Thoracic aorta (tissue), 2 donors: ENCODE measurements around the gene MYH15. TPM values are rescaled to one million over a fixed set of nuclear protein-coding genes. Genes with fewer than 3 reads are reported as not detected.

Experiments
- ATAC-seq: fragments of 150-250 bp; one replicate; pipeline ENCODE4 v1.8.0; 2017; ENCODE audit warnings: low read depth; ENCODE audit not compliant: insufficient number of reproducible peaks, low FRiP score
- DNase-seq: peaks from one replicate; pipeline ENCODE4 v3.0.0-alpha.2; 2020; ENCODE audit warnings: low spot score
- H3K27ac ChIP-seq, 2 donors: fragments of 200-600 bp; sonication (generic); 1 replicate in 1 of 2; 2 replicates in 1 of 2; pipeline ENCODE4 v1.5.1; 2016; ENCODE audit warnings: mild to moderate bottlenecking in 2 of 2, moderate library complexity in 2 of 2
- H3K27me3 ChIP-seq: fragments of 200-600 bp; sonication (generic); replicated peaks from 2 replicates; pipeline ENCODE4 v1.6.0; 2016; ENCODE audit warnings: mild to moderate bottlenecking; ENCODE audit not compliant: insufficient read depth
- H3K36me3 ChIP-seq: fragments of 200-600 bp; sonication (generic); one replicate; pipeline ENCODE4 v1.5.1; 2016
- H3K4me1 ChIP-seq, 2 donors: fragments of 200-600 bp; sonication (generic); 1 replicate in 1 of 2; 2 replicates in 1 of 2; pipeline versions ENCODE4 v1.5.1 to v1.6.0; 2016; ENCODE audit warnings: low read depth in 2 of 2, mild to moderate bottlenecking in 1 of 2; ENCODE audit not compliant: control insufficient read depth in 1 of 2
- H3K4me3 ChIP-seq: fragments of 200-600 bp; sonication (generic); 2 replicates; pipeline ENCODE4 v1.5.1; 2016; ENCODE audit warnings: mild to moderate bottlenecking
- H3K9me3 ChIP-seq: fragments of 200-600 bp; sonication (generic); 2 replicates; pipeline ENCODE4 v1.5.1; 2016
- total RNA-seq, 2 donors: library from RNA; depleted of rRNA; stranded (reverse); fragments of >200 nt; gene quantifications; one replicate each; pipeline versions ENCODE4 v1.1.0 to v1.2.3, GENCODE V29; 2016
- TF ChIP-seq, protein P1 (sequence below): fragments of 200-600 bp; sonication (generic); IDR thresholded peaks from one replicate; pipeline ENCODE4 v1.5.1; 2019; ENCODE audit warnings: antibody characterized with exemption

MYH15 gene
- total RNA-seq, 2 donors from 2014 or later, result 0.14 TPM; not detected in 1

DNA sequence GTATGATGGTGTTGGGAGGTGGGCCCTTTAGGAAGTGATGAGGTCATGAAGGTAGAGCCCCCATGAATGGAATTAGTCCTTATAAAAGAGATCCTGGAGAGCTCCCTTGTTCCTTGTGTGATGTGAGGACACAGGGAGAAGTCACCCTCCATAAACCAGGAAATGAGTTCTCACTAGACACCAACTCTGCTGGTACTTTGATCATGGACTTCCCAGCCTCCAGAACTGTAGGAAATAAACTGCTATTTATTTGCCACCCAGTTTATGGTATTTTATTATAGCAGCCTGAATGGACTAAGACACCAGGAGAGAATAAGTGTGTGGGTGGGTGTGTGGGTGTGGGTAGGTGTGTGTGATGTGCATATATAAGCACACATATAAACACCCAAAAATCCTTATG, 71.9 kb downstream of the MYH15 start:
- no peaks in the 10 kb centered on the region for H3K36me3 ChIP-seq
- no peak for ATAC-seq
- H3K27ac ChIP-seq, result no peak overlapping the region
- no peaks in the 10 kb centered on the region for H3K4me1 ChIP-seq
- H3K27me3 ChIP-seq, result no peaks in the 10 kb centered on the region
- no peak for DNase-seq
- H3K4me3 ChIP-seq, result no peak overlapping the region
- TF ChIP-seq, protein P1, sequence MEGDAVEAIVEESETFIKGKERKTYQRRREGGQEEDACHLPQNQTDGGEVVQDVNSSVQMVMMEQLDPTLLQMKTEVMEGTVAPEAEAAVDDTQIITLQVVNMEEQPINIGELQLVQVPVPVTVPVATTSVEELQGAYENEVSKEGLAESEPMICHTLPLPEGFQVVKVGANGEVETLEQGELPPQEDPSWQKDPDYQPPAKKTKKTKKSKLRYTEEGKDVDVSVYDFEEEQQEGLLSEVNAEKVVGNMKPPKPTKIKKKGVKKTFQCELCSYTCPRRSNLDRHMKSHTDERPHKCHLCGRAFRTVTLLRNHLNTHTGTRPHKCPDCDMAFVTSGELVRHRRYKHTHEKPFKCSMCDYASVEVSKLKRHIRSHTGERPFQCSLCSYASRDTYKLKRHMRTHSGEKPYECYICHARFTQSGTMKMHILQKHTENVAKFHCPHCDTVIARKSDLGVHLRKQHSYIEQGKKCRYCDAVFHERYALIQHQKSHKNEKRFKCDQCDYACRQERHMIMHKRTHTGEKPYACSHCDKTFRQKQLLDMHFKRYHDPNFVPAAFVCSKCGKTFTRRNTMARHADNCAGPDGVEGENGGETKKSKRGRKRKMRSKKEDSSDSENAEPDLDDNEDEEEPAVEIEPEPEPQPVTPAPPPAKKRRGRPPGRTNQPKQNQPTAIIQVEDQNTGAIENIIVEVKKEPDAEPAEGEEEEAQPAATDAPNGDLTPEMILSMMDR, result no peak
- H3K9me3 ChIP-seq, result no peaks in the 10 kb centered on the region

DNA sequence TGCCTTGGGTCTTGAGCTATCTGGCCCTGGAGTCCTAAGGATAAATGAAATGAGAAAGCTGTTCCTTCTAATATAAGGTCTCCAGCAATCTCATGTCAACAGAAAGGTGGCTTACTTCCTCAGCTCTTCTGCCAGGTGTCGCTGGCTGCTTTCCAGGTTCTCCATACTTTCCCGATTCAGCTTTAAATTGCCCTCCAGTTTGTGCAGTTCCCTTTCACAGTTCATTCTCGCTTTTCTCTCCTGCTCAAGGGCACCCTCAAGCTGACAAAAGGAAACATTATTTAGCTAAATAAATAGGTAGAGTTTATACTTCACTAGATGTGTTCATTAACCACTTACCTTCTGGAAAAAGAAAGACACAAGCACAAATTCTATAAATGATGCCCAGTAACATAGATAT, 73.0 kb downstream of the MYH15 start:
- TF ChIP-seq, protein P1, result no peak
- DNase-seq (no peak), ATAC-seq (no peak)
- H3K4me3 ChIP-seq, result no peak overlapping the region
- H3K9me3 ChIP-seq, result no peaks in the 10 kb centered on the region
- no peaks in the 10 kb centered on the region for H3K36me3 ChIP-seq
- no peak overlapping the region for H3K27ac ChIP-seq
- H3K4me1 ChIP-seq, result no peaks in the 10 kb centered on the region
- H3K27me3 ChIP-seq, result no peaks in the 10 kb centered on the region

DNA sequence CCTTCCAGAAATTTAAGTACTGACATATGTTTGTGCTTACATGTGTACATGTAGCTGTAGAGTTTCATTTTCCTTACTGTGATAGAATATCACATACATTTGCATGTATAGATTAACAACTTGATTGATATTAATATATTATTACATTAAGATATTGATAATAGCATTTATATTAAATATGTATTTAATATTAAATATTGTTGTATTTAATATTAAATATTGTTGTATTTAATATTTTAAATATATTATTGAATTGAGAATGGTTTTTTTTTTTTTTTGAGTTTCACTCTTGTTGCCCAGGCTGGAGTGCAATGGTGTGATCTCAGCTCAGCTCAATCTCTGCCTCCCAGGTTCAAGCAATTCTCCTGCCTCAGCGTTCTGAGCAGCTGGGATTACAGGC, 76.5 kb downstream of the MYH15 start:
- no peaks in the 10 kb centered on the region for H3K27me3 ChIP-seq
- H3K4me3 ChIP-seq, result no peak overlapping the region
- TF ChIP-seq, protein P1, result no peak
- no peak for ATAC-seq
- no peak overlapping the region for H3K27ac ChIP-seq
- no peaks in the 10 kb centered on the region for H3K4me1 ChIP-seq
- no peak for DNase-seq
- H3K36me3 ChIP-seq, result no peaks in the 10 kb centered on the region
- H3K9me3 ChIP-seq, result no peaks in the 10 kb centered on the region

DNA sequence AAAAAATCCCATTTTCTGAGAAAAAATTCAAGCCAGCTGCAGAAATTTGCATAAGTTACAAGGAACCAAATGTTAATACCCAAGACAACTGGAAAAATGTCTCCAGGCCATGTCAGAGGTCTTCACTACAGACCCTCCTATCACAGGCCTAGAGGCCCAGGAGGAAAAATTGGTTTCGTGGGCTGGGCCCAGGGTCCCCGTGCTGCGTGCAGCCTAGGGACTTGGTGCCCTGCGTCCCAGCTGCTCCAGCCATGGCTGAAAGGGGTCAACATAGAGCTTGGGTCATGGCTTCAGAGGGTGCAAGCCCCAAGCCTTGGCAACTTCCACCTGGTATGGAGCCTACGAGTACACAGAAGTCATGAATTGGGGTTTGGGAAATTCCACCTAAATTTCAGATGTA, 78.0 kb downstream of the MYH15 start:
- no peaks in the 10 kb centered on the region for H3K4me1 ChIP-seq
- H3K36me3 ChIP-seq, result no peaks in the 10 kb centered on the region
- H3K27me3 ChIP-seq, result no peaks in the 10 kb centered on the region
- DNase-seq (no peak), ATAC-seq (no peak)
- TF ChIP-seq, protein P1, result no peak
- no peak overlapping the region for H3K27ac ChIP-seq
- no peaks in the 10 kb centered on the region for H3K9me3 ChIP-seq
- no peak overlapping the region for H3K4me3 ChIP-seq

DNA sequence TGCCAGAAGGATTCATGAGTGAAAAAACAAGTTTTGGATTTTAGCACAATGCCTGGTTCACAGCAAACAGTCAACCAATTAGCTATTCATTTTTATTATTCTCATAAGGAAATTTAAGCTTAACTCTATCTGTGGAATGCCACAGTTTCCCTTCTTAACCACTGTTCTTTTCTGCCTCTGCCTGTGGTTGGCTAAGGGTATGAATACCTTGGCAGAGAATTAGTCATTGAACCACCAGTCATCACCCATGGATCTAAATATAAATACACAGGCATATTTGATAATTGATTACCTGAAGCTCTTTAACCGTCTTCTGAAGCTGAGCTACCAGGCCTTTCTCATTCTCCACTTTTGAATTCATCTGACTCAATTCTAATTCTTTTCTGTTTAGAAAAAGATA, 79.9 kb downstream of the MYH15 start:
- Histone ChIP-seq H3K4me3 (no peak overlapping the region), H3K4me1 (no peaks in the 10 kb centered on the region), H3K36me3 (no peaks in the 10 kb centered on the region), H3K9me3 (no peaks in the 10 kb centered on the region), H3K27me3 (no peaks in the 10 kb centered on the region), H3K27ac (no peak overlapping the region)
- no peak for ATAC-seq
- TF ChIP-seq, protein P1, result no peak
- no peak for DNase-seq
